Heart left ventricle (tissue), 13 donors: ENCODE results near the gene KMT2A.

Experiments
- POLR2A ChIP-seq, 2 donors: fragments of 450-650 bp; IDR thresholded peaks; one replicate each; pipeline ENCODE4 v1.6.1; 2017; ENCODE audit warnings: antibody characterized with exemption in 2 of 2, mild to moderate bottlenecking in 2 of 2, moderate library complexity in 2 of 2
- TF ChIP-seq, protein P1 (sequence below), 12 donors: fragments of 200-600 bp; sonication (generic) in 4 of 12; IDR thresholded peaks; one replicate each; pipeline versions ENCODE4 v1.5.0 to v1.8.0; 2018 to 2022; ENCODE audit warnings: antibody characterized with exemption in 12 of 12, mild to moderate bottlenecking in 5 of 12
- donor health status: ischemic (EF 13 %, LVEDD 7.1; RV severe dilation, severe dysfunction).
- donor health status: DM: no; HTN: yes; CAD: no.
- donor health status: DM: no; HTN: no; CAD: no.
- donor health status: ischemic (EF 25% LVEDD 6.9; RV normal size, moderate dysfunction).
- donor health status: ischemic (EF 25% LVEDD 5.7; RV mildly dilated, moderate dysfunction).
- donor health status: ischemic (EF 35%, LVEDD 5.7; RV mildly dilated, moderate dysfunction).
- donor health status: nonischemic (EF 11% LVEDD 7.7; RV severe dilation, severe dysfunction).
- donor health status: DM: yes; HTN: yes; CAD: no.
- donor health status: PGD.
- donor health status: ischemic (EF 29% LVEDD 5.4; RV normal size, mild dysfunction).
- donor health status: nonischemic (EF 23%, LVEDD 6.1; RV moderate dilation, normal function).

DNA sequence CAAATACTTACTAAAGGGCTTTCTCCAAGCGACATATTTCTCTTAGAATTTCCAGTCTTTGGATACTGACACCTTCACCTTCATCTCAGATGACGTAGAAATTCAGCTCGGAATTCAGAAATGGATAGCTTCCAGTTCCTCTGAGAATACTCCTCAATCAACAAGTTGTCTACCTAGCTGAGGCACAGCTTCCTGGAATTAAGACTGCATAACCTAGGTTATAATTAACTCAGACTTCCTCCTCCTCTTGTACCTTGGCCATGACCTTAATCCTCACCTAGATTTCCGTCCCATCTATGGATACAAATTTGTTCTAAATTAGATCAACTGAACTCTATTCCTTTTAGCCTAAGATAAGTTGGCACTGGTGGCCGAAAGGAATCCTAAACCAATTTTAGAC is 17.5 kb upstream of the KMT2A start:
- TF ChIP-seq, protein P1, sequence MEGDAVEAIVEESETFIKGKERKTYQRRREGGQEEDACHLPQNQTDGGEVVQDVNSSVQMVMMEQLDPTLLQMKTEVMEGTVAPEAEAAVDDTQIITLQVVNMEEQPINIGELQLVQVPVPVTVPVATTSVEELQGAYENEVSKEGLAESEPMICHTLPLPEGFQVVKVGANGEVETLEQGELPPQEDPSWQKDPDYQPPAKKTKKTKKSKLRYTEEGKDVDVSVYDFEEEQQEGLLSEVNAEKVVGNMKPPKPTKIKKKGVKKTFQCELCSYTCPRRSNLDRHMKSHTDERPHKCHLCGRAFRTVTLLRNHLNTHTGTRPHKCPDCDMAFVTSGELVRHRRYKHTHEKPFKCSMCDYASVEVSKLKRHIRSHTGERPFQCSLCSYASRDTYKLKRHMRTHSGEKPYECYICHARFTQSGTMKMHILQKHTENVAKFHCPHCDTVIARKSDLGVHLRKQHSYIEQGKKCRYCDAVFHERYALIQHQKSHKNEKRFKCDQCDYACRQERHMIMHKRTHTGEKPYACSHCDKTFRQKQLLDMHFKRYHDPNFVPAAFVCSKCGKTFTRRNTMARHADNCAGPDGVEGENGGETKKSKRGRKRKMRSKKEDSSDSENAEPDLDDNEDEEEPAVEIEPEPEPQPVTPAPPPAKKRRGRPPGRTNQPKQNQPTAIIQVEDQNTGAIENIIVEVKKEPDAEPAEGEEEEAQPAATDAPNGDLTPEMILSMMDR (IDR thresholded peaks at IDR 0.05) = no peak
- TF ChIP-seq POLR2A (IDR thresholded peaks at IDR 0.05) = no peak
